AG04450 (cell line): ENCODE results near the gene GNAZ. TPM values are rescaled to one million over a fixed set of nuclear protein-coding genes. Genes with fewer than 3 reads are reported as not detected.

Source experiments
- CTCF ChIA-PET: fragments of 300-600, 350-600 bp; formaldehyde crosslinking; extraction: SDS; loops from one replicate; lab custom pipeline; 2022; ENCODE audit warnings: antibody characterized with exemption, inconsistent platforms; lab: Charles Lee
- POLR2A ChIA-PET: fragments of 350-600 bp; formaldehyde crosslinking; extraction: SDS; loops from one replicate; lab custom pipeline; 2021; ENCODE audit warnings: antibody characterized with exemption, inconsistent platforms; lab: Yijun Ruan, JAX
- DNase-seq: peaks from one replicate; pipeline ENCODE4 v3.0.0-alpha.2; 2011; ENCODE audit warnings: low read depth, low spot score
- H3K27ac ChIP-seq: one replicate; pipeline ENCODE4 v1.5.1; 2012; ENCODE audit warnings: low read depth, low read length, control low read depth
- H3K27me3 ChIP-seq: one replicate; pipeline ENCODE4 v1.6.0; 2012; ENCODE audit warnings: low read length; ENCODE audit not compliant: control insufficient read depth, insufficient read depth
- H3K4me3 ChIP-seq: 2 replicates; pipeline ENCODE4 v1.5.1; 2011; ENCODE audit warnings: mild to moderate bottlenecking, low read depth, low read length, control low read depth
- H3K9me3 ChIP-seq: 2 replicates; pipeline ENCODE4 v1.5.1; 2012; ENCODE audit warnings: low read length; ENCODE audit not compliant: control insufficient read depth, insufficient read depth
- polyA plus RNA-seq: library from polyadenylated mRNA; depleted of rRNA; stranded (reverse); fragments of >200 nt; gene quantifications from 2 replicates; pipeline ENCODE4 v1.2.3, GENCODE V29; 2011
- TF ChIP-seq, protein P1 (sequence below): IDR thresholded peaks from 2 replicates; pipeline ENCODE4 v1.5.1; 2011; ENCODE audit warnings: low read depth, low read length, control low read depth, inconsistent platforms

GNAZ gene
- polyA plus RNA-seq, 1 experiment, result 0.25 TPM

DNA sequence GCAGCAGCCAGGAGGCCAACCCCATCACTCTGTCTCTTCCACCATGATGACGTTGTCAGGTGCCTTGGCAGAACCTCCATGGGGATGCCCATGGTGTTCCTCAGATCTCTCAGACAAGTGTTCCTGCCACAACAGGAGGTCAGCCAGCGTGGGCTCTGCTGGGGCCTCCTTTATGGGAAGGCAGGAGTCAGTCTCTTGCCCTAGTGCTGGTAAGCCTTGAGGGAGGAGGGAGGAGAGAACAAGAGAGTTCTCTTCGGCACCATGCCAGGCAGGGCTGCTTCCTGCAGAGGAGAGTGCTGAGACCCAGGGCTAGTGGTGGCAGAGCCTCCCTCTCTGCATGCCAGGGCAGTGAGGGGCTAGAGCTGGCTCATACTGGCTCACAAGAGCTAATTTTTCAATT, 32.5 kb downstream of the GNAZ start:
- TF ChIP-seq, protein P1, sequence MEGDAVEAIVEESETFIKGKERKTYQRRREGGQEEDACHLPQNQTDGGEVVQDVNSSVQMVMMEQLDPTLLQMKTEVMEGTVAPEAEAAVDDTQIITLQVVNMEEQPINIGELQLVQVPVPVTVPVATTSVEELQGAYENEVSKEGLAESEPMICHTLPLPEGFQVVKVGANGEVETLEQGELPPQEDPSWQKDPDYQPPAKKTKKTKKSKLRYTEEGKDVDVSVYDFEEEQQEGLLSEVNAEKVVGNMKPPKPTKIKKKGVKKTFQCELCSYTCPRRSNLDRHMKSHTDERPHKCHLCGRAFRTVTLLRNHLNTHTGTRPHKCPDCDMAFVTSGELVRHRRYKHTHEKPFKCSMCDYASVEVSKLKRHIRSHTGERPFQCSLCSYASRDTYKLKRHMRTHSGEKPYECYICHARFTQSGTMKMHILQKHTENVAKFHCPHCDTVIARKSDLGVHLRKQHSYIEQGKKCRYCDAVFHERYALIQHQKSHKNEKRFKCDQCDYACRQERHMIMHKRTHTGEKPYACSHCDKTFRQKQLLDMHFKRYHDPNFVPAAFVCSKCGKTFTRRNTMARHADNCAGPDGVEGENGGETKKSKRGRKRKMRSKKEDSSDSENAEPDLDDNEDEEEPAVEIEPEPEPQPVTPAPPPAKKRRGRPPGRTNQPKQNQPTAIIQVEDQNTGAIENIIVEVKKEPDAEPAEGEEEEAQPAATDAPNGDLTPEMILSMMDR, result no peak
- H3K27ac ChIP-seq, result no peak overlapping the region
- no peak for DNase-seq
- no peak overlapping the region for H3K4me3 ChIP-seq
- H3K9me3 ChIP-seq, result no peaks in the 10 kb centered on the region
- peaks cover 10% of the 10 kb centered on the region for H3K27me3 ChIP-seq
- CTCF ChIA-PET, result interaction anchor here (0.7 kb wide), 1 partner anchor 133 kb away, joined by 4 read pairs; no protein-coding TSS in a partner anchor
- POLR2A ChIA-PET, result no interaction called here

DNA sequence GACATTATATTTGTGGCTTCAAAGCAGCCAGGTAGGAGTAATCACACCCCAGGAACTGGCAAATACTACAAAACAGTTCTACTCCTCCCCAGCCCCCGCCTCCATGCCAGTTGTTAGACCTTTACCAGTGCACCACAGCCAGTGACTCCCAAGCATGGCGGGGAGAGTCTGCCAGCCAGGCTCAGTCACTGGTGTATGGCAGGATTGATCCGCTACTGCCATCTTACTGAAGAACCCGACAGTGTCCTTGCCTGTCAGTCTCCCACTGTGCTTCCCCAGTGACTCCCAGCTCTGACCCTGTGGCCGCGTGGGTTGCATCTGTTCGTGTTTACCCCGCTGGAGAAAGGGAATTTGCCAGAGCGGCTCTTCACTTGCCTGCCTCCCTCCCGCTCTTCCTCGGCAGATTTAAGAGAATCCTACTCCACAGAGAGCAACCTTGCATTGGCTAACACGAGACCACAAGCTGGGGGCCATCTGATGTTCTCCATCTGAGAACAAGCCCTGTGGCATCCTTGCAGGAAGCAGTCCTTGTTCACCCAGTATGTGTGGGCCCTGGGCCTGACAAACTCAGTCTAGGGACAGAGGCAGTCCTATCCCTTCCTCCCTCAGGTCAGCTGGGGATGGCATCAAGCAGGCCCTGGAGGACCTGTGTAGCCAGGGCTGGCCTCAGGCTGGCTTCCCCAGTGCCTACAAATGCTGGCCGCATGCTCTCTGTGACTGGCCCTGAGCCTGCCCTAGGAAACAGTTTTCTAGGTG, 33.1 kb downstream of the GNAZ start:
- ChIA-PET CTCF (no interaction called here), POLR2A (no interaction called here)
- Histone ChIP-seq H3K9me3 (no peaks in the 10 kb centered on the region), H3K4me3 (no peak overlapping the region), H3K27ac (no peak overlapping the region), H3K27me3 (peaks cover 10% of the 10 kb centered on the region)
- no peak for DNase-seq
- TF ChIP-seq, protein P1, result no peak

DNA sequence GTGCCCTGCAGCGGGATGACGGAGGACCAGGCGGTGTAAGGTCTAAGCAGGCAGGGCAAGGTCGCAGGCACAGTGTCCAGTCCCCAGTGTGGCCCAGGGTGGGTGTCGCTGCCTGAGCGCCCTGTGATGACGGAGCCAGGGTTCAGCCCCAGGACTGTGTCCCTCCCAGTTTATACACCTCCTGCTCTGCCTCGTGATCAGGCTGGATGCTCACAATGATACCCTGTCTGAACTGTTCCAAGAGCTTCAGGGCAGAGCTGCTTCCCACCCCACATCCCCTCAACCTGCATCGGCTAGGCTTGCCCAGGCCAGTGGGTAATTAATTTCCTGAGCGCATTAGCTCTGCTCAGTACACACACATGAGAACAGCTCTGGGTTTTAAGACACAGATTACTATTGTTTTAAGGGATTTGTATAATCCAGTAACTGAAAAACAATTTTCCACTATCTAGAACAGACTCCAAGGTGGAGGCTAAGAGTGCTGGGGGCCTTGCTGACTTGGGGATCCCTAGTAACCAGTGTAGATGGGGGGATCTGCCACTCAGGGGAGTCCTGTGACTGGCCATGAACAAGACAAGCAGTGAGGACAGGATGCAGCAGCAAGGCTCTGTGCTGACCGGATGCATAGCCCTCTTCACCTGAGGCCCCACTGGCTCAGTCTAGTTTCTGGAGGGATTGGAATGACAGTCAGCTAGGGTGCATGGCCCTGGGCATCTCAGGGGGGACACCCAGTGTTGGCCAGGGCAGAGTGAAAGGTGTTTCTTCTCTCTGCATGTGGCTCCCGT, 34.1 kb downstream of the GNAZ start:
- H3K27ac ChIP-seq, result no peak overlapping the region
- H3K27me3 ChIP-seq, result peaks cover 9% of the 10 kb centered on the region
- no peak for DNase-seq
- CTCF ChIA-PET, result no interaction called here
- POLR2A ChIA-PET, result no interaction called here
- no peak overlapping the region for H3K4me3 ChIP-seq
- TF ChIP-seq, protein P1, result no peak
- no peaks in the 10 kb centered on the region for H3K9me3 ChIP-seq

DNA sequence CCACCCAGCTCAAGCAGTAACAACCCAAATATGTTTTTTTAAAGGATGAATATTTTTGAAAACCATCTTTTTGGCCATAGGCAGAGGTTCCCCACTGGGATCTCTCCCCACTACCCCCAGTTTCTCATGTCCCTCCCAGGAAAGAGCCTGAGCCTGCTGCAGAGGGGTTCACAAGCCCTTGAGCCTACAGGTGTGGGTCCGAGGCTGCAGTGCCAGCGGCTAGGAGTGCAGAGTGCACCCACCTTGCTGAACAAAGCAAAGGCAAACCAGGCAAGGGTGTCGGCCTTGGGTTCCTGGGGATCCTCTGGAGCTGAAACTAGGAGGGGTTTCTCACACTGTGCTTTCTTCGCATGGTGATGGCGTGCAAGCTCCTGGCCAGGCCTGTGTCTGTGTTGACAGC, 35.0 kb downstream of the GNAZ start:
- ChIA-PET POLR2A (no interaction called here), CTCF (no interaction called here)
- Histone ChIP-seq H3K27ac (no peak overlapping the region), H3K27me3 (peaks cover 9% of the 10 kb centered on the region), H3K9me3 (no peaks in the 10 kb centered on the region), H3K4me3 (no peak overlapping the region)
- no peak for DNase-seq
- TF ChIP-seq, protein P1, result no peak

DNA sequence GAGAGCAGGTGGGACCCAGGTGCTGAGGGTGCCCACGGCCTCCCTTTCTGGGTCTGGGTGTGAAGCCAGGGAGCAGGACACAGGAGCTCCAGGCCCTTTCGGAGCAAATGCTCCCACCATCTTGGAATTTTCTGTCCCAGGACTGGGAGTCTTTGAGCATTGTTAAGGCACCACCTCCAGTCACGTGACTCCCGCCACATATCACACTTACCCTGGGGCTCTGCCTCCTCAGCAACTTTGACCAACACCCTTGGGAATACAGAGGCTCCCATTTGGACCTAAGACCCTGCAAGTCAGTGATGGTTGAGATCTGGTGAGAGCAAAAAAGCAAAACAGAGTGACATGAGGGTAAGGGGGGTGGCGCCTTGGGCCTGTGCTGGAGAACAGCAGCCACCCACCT, 35.6 kb downstream of the GNAZ start:
- Histone ChIP-seq H3K27ac (no peak overlapping the region), H3K4me3 (no peak overlapping the region), H3K27me3 (peaks cover 9% of the 10 kb centered on the region), H3K9me3 (no peaks in the 10 kb centered on the region)
- no peak for DNase-seq
- TF ChIP-seq, protein P1, result no peak
- ChIA-PET CTCF (no interaction called here), POLR2A (no interaction called here)
